Stimulated activated CD4-positive, alpha-beta T cell treated with anti-CD3 and anti-CD28 coated beads, Interleukin-1b, Interleukin-23, amount 100 ng/mL, for 48 hours (primary cell): ENCODE results near the gene MAPKAPK2.

Experiments used
- DNase-seq: peaks from one replicate; pipeline ENCODE4 v3.0.0-alpha.2; 2020

MAPKAPK2 gene

DNA sequence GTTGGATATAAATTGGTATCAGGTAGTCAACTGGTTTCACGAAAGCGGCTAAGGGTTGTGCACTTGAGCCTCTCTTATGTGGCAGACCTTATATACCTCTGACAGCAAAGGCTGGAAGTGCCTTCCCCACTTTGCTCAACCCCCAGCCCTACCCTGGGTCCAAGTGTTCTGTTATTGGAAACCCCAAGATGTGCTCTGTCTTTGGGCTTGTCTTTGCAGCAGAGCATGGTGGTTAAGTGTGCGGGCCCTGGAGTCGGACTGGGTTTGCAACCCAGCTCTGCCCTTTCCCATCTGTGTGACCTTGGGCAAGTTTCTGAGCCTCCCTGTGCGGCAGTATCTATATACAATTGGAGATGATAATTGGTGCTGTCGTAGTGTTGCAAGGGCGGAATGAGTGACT lies 98.8 kb downstream of the MAPKAPK2 start:
- no peak for DNase-seq
